HepG2 (cell line): ENCODE results near the gene TTC39C. TPM values are rescaled to one million over a fixed set of nuclear protein-coding genes. Genes with fewer than 3 reads are reported as not detected.

Experiments
- ATAC-seq: fragments of 200-7000 bp; cut with Tn5 transposase; 3 replicates; pipeline ENCODE4 v1.9.1; 2020; ENCODE audit warnings: mild to moderate bottlenecking, moderate library complexity
- BruUV-seq: library from RNA; stranded (reverse); fragments of 400-500 nt; replicated peaks from 2 replicates; lab custom pipeline; 2021; lab: Mats Ljungman, UMichigan
- CTCF ChIA-PET: fragments of 300-600 bp; formaldehyde crosslinking; extraction: SDS; loops from one replicate; lab custom pipeline; 2021; ENCODE audit warnings: low total read pairs, inconsistent platforms, low intra/inter-chr PET ratio; lab: Yijun Ruan, JAX
- POLR2A ChIA-PET: fragments of 350-600 bp; sonication (Branson Sonifier 250); formaldehyde crosslinking; loops from one replicate; lab custom pipeline; 2020; ENCODE audit warnings: antibody characterized with exemption, inconsistent platforms; lab: Yijun Ruan, JAX
- DNase-seq: peaks from one replicate; pipeline ENCODE4 v3.0.0-alpha.2; 2015; ENCODE audit warnings: low spot score
- FAIRE-seq: peaks from 3 replicates; lab custom pipeline; 2011; peaks lifted over from hg19 to GRCh38; lab: Jason Lieb, UNC
- H2AFZ ChIP-seq: one replicate; pipeline ENCODE4 v1.6.1; 2011; ENCODE audit warnings: low read length, inconsistent platforms
- H3K27ac ChIP-seq: fragments of 300-600 bp; 3 replicates; pipeline ENCODE4 v1.8.0; 2011; ENCODE audit warnings: mixed run types, mild to moderate bottlenecking, mixed read lengths, low read length, inconsistent platforms; ENCODE audit not compliant: insufficient read depth; ENCODE audit errors: extremely low read length
- H3K27me3 ChIP-seq, 2 experiments: fragments of 200-600 bp in 1 of 2; 2 replicates in 1 of 2; 3 replicates in 1 of 2; pipeline versions ENCODE4 v1.6.0 to v1.8.0; 2011; ENCODE audit warnings: low read length in 2 of 2, mild to moderate bottlenecking in 2 of 2, moderate library complexity in 2 of 2, inconsistent platforms in 1 of 2; ENCODE audit not compliant: insufficient read depth in 2 of 2, control insufficient read depth in 1 of 2
- H3K36me3 ChIP-seq, 2 experiments: fragments of 200-600 bp in 1 of 2; replicated peaks in 1 of 2; 2 replicates in 1 of 2; 3 replicates in 1 of 2; pipeline versions ENCODE4 v1.5.1 to v1.8.0; 2011; ENCODE audit warnings: low read length in 2 of 2, inconsistent platforms in 1 of 2; ENCODE audit not compliant: insufficient read depth in 2 of 2, control insufficient read depth in 1 of 2
- H3K4me1 ChIP-seq: 2 replicates; pipeline ENCODE4 v1.5.1; 2012; ENCODE audit warnings: low read length, inconsistent platforms; ENCODE audit not compliant: insufficient read depth
- H3K4me2 ChIP-seq: 2 replicates; pipeline ENCODE4 v1.6.0; 2011; ENCODE audit warnings: low read depth, low read length, inconsistent platforms
- H3K4me3 ChIP-seq, 3 experiments: fragments of 200-600 bp in 1 of 3; sonication (generic), shearing (Covaris generic) in 1 of 3; replicated peaks in 1 of 3; 2 replicates each; pipeline ENCODE4 v1.5.1; 2011 to 2016; ENCODE audit warnings: low read length in 3 of 3, inconsistent platforms in 2 of 3, low read depth in 2 of 3, mild to moderate bottlenecking in 2 of 3, control low read depth in 1 of 3, mixed read lengths in 1 of 3; ENCODE audit not compliant: insufficient read depth in 1 of 3
- H3K79me2 ChIP-seq: one replicate; pipeline ENCODE4 v1.6.1; 2011; ENCODE audit warnings: low read length, inconsistent platforms; ENCODE audit not compliant: insufficient read depth
- H3K9ac ChIP-seq: 2 replicates; pipeline ENCODE4 v1.6.0; 2011; ENCODE audit warnings: mild to moderate bottlenecking, low read depth, low read length, inconsistent platforms; ENCODE audit not compliant: insufficient read depth
- H3K9me3 ChIP-seq: 2 replicates; pipeline ENCODE4 v1.5.1; 2012; ENCODE audit warnings: mild to moderate bottlenecking, low read length
- H4K20me1 ChIP-seq: 2 replicates; pipeline ENCODE4 v1.6.0; 2011; ENCODE audit warnings: inconsistent platforms, mild to moderate bottlenecking, low read length, moderate library complexity; ENCODE audit not compliant: insufficient read depth
- KLF12 ChIP-seq: sonication (generic); formaldehyde crosslinking; IDR thresholded peaks from 2 replicates; pipeline ENCODE4 v1.4.0; 2020; ENCODE audit warnings: missing genetic modification reagents, borderline replicate concordance
- PHF8 ChIP-seq: sonication (generic); formaldehyde crosslinking; IDR thresholded peaks from 2 replicates; pipeline ENCODE4 v1.5.0; 2020; ENCODE audit warnings: missing genetic modification reagents
- PTBP1 ChIP-seq: fragments of 200-400 bp; formaldehyde crosslinking; IDR thresholded peaks from 2 replicates; pipeline ENCODE4 v1.6.1; 2018; ENCODE audit warnings: low read length, low read depth; ENCODE audit not compliant: poor library complexity, severe bottlenecking
- ZNF605 ChIP-seq: sonication (generic); formaldehyde crosslinking; IDR thresholded peaks from 2 replicates; pipeline ENCODE4 v1.8.0; 2022; ENCODE audit warnings: mild to moderate bottlenecking, missing genetic modification reagents
- WGBS: methylation state at CpG from one replicate; pipeline ENCODE4 v1.1.6; 2017; ENCODE audit warnings: low lambda C conversion rate; 5-methylcytosine and 5-hydroxymethylcytosine counted together
- in situ Hi-C: cut with HindIII; loops from 2 replicates; pipeline ENCODE4 v1.10.0; 2017; ENCODE audit warnings: low pct_unique_long_range_greater_than_20kb; ENCODE audit not compliant: extremely low pct_ligation_motif_present
- intact Hi-C: fragments of 100-400 bp; cut with micrococcal nuclease; formaldehyde crosslinking; loops from one replicate; pipeline ENCODE4 v1.10.0; 2022; ENCODE audit not compliant: unreplicated experiment
- polyA plus RNA-seq, 8 experiments: library from polyadenylated mRNA; depleted of rRNA in 3 of 8; stranded (reverse) in 7 of 8; unstranded in 1 of 8; fragments of >200 nt; fragmentation: Illumina TruSeq in 4 of 8; extraction: Trizol in 4 of 8; gene quantifications; 2 replicates each; pipeline versions ENCODE4 v1.2.1 to v1.2.3, GENCODE V29; 2011 to 2016; ENCODE audit warnings: low read depth in 4 of 8, missing spikeins in 1 of 8, mixed read lengths in 1 of 8; ENCODE audit not compliant: insufficient read depth in 1 of 8
- total RNA-seq, 5 experiments: library from RNA; depleted of rRNA; stranded (reverse); fragments of >200 nt; fragmentation: Illumina TruSeq; extraction: Trizol; gene quantifications; 2 replicates each; pipeline ENCODE4 v1.2.3, GENCODE V29; 2016; ENCODE audit warnings: low read depth in 1 of 5
- TF ChIP-seq, protein P1 (sequence below): sonication (generic); formaldehyde crosslinking; conservative IDR thresholded peaks from 2 replicates; pipeline ENCODE4 v1.4.0; 2020; ENCODE audit warnings: missing genetic modification reagents
- TF ChIP-seq, protein P2 (sequence below): sonication (generic); formaldehyde crosslinking; IDR thresholded peaks from 2 replicates; pipeline ENCODE4 v1.8.0; 2022; ENCODE audit warnings: mild to moderate bottlenecking, missing genetic modification reagents, moderate library complexity
- TF ChIP-seq, protein P3 (sequence below): sonication (generic); formaldehyde crosslinking; IDR thresholded peaks from 2 replicates; pipeline ENCODE4 v1.8.0; 2022; ENCODE audit warnings: mild to moderate bottlenecking, missing genetic modification reagents; ENCODE audit not compliant: insufficient replicate concordance
- TF ChIP-seq, protein P4 (sequence below): sonication (generic); formaldehyde crosslinking; IDR thresholded peaks from 2 replicates; pipeline ENCODE4; 2020; ENCODE audit warnings: missing genetic modification reagents, mild to moderate bottlenecking, borderline replicate concordance

TTC39C gene
- total and polyA plus RNA-seq, 2 of the 13 experiments (the other 11 are each of a cell fraction or from before 2014, with no cell fraction given), result 19.1 to 25.9 TPM

DNA sequence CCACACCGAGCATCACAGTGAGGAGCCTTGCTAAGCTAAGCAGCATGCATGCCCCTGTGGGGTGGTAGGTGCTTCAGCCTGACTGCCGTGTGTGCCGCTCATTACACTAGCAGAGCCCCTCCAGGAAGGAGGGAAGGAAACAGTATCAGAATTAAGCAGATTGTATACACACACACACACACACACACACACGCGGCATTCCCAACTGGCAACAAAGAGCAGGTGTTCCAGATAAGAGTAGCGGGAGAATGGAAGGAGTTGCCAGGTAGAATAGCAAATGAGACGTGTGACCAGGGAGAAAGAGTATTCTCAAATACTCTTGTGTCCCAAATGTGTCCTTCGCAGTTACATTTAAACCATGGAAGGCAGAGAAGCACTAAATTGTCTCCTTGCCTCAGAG is 47.6 kb upstream of the TTC39C start:
- Histone ChIP-seq H2AFZ (no peak overlapping the region), H3K27ac (no peak overlapping the region), H3K4me3 (no peak overlapping the region), H3K4me1 (no peaks in the 10 kb centered on the region), H4K20me1 (no peaks in the 10 kb centered on the region), H3K9me3 (no peaks in the 10 kb centered on the region), H3K79me2 (no peaks in the 10 kb centered on the region), H3K4me2 (no peak overlapping the region), H3K27me3 (no peaks in the 10 kb centered on the region; a peak in 2 of 5 replicates), H3K9ac (no peak overlapping the region), H3K36me3 (no peaks in the 10 kb centered on the region)
- FAIRE-seq (no peak), DNase-seq (no peak), ATAC-seq (no peak)
- intact Hi-C loops, result no loop called here
- BruUV-seq, result no TSS peak
- ChIA-PET POLR2A (no interaction called here), CTCF (no interaction called here)
- 81% methylated on average over 8 of the region's 8 CpGs for WGBS
- in situ Hi-C loops, result loop anchor here (5.0 kb wide), 1 partner anchor 150 kb away; no protein-coding TSS in a partner anchor
- TF ChIP-seq, protein P1, sequence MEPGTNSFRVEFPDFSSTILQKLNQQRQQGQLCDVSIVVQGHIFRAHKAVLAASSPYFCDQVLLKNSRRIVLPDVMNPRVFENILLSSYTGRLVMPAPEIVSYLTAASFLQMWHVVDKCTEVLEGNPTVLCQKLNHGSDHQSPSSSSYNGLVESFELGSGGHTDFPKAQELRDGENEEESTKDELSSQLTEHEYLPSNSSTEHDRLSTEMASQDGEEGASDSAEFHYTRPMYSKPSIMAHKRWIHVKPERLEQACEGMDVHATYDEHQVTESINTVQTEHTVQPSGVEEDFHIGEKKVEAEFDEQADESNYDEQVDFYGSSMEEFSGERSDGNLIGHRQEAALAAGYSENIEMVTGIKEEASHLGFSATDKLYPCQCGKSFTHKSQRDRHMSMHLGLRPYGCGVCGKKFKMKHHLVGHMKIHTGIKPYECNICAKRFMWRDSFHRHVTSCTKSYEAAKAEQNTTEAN, result no peak
- TF ChIP-seq PHF8 (CRISPR knock-in tag), result no peak
- TF ChIP-seq ZNF605, result no peak
- TF ChIP-seq, protein P2, sequence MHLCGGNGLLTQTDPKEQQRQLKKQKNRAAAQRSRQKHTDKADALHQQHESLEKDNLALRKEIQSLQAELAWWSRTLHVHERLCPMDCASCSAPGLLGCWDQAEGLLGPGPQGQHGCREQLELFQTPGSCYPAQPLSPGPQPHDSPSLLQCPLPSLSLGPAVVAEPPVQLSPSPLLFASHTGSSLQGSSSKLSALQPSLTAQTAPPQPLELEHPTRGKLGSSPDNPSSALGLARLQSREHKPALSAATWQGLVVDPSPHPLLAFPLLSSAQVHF (CRISPR knock-in tag), result no peak
- TF ChIP-seq PTBP1, result no peak
- TF ChIP-seq KLF12 (CRISPR knock-in tag), result no peak
- TF ChIP-seq, protein P3, sequence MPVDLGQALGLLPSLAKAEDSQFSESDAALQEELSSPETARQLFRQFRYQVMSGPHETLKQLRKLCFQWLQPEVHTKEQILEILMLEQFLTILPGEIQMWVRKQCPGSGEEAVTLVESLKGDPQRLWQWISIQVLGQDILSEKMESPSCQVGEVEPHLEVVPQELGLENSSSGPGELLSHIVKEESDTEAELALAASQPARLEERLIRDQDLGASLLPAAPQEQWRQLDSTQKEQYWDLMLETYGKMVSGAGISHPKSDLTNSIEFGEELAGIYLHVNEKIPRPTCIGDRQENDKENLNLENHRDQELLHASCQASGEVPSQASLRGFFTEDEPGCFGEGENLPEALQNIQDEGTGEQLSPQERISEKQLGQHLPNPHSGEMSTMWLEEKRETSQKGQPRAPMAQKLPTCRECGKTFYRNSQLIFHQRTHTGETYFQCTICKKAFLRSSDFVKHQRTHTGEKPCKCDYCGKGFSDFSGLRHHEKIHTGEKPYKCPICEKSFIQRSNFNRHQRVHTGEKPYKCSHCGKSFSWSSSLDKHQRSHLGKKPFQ (CRISPR knock-in tag), result no peak
- TF ChIP-seq, protein P4, sequence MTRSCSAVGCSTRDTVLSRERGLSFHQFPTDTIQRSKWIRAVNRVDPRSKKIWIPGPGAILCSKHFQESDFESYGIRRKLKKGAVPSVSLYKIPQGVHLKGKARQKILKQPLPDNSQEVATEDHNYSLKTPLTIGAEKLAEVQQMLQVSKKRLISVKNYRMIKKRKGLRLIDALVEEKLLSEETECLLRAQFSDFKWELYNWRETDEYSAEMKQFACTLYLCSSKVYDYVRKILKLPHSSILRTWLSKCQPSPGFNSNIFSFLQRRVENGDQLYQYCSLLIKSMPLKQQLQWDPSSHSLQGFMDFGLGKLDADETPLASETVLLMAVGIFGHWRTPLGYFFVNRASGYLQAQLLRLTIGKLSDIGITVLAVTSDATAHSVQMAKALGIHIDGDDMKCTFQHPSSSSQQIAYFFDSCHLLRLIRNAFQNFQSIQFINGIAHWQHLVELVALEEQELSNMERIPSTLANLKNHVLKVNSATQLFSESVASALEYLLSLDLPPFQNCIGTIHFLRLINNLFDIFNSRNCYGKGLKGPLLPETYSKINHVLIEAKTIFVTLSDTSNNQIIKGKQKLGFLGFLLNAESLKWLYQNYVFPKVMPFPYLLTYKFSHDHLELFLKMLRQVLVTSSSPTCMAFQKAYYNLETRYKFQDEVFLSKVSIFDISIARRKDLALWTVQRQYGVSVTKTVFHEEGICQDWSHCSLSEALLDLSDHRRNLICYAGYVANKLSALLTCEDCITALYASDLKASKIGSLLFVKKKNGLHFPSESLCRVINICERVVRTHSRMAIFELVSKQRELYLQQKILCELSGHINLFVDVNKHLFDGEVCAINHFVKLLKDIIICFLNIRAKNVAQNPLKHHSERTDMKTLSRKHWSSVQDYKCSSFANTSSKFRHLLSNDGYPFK, result no peak
